B cell (primary cell): ENCODE measurements around the gene RNF207. TPM values are rescaled to one million over a fixed set of nuclear protein-coding genes. Genes with fewer than 3 reads are reported as not detected.
A peak's percentile ranks its signal among the peaks of the same experiment; 100 is the strongest.

ENCODE experiments used
- ATAC-seq: fragments of 200-7000 bp; cut with Tn5 transposase; one replicate; pipeline ENCODE4 v1.10.0; 2021; ENCODE audit warnings: low read depth, mild to moderate bottlenecking, moderate number of reproducible peaks, moderate library complexity
- CTCF ChIA-PET: fragments of 350-600 bp; sonication (Branson Sonifier 250); formaldehyde crosslinking; loops from one replicate; lab custom pipeline; 2021; ENCODE audit warnings: antibody characterized with exemption, inconsistent platforms; lab: Charles Lee
- POLR2A ChIA-PET: fragments of 350-600 bp; sonication (Branson Sonifier 250); formaldehyde crosslinking; loops from one replicate; lab custom pipeline; 2021; ENCODE audit warnings: antibody characterized with exemption; lab: Charles Lee
- DNase-seq: peaks from one replicate; pipeline ENCODE4 v3.0.0; 2013
- H2AFZ ChIP-seq: 2 replicates; pipeline ENCODE4 v1.6.1; 2012; ENCODE audit warnings: mild to moderate bottlenecking, low read depth, low read length; ENCODE audit not compliant: insufficient read depth, poor library complexity, severe bottlenecking
- H3K27ac ChIP-seq, 2 donors: 1 replicate in 1 of 2; 2 replicates in 1 of 2; pipeline ENCODE4 v1.5.1; 2012 to 2013; ENCODE audit warnings: low read length in 2 of 2, mild to moderate bottlenecking in 2 of 2, moderate library complexity in 1 of 2
- H3K27me3 ChIP-seq, 4 experiments: fragments of 200-600 bp in 1 of 4; sonication (generic) in 1 of 4; replicated peaks in 1 of 4; 1 replicate in 2 of 4; 2 replicates in 2 of 4; pipeline versions ENCODE4 v1.6.1 to v1.7.0; 2013 to 2016; ENCODE audit warnings: low read length in 3 of 4, mild to moderate bottlenecking in 2 of 4, mixed read lengths in 1 of 4, moderate library complexity in 1 of 4; ENCODE audit not compliant: insufficient read depth in 4 of 4, control insufficient read depth in 3 of 4; ENCODE audit errors: control extremely low read depth in 1 of 4
- H3K36me3 ChIP-seq, 2 experiments: replicated peaks in 1 of 2; 1 replicate in 1 of 2; 2 replicates in 1 of 2; pipeline versions ENCODE4 v1.6.1 to v1.7.1; 2013; ENCODE audit warnings: low read length in 1 of 2; ENCODE audit not compliant: insufficient read depth in 2 of 2, control insufficient read depth in 1 of 2; ENCODE audit errors: control extremely low read depth in 1 of 2, extremely low read depth in 1 of 2
- H3K4me1 ChIP-seq, 2 donors: fragments of 200-600 bp in 1 of 2; sonication (generic) in 1 of 2; 1 replicate in 1 of 2; 2 replicates in 1 of 2; pipeline versions ENCODE4 v1.5.1 to v1.6.1; 2013 to 2017; ENCODE audit warnings: low read length in 2 of 2; ENCODE audit not compliant: control insufficient read depth in 2 of 2, insufficient read depth in 2 of 2
- H3K4me2 ChIP-seq: replicated peaks from 2 replicates; pipeline ENCODE3; 2012; ENCODE audit warnings: mild to moderate bottlenecking, low read depth, low read length; ENCODE audit not compliant: poor library complexity, severe bottlenecking
- H3K4me3 ChIP-seq, 5 experiments: fragments of 200-600 bp in 1 of 5; sonication (generic) in 1 of 5; 1 replicate in 3 of 5; 2 replicates in 2 of 5; pipeline versions ENCODE4 v1.5.1 to v1.7.0; 2011 to 2016; ENCODE audit warnings: low read length in 4 of 5, mild to moderate bottlenecking in 4 of 5, low read depth in 2 of 5, control low read depth in 1 of 5, moderate library complexity in 1 of 5; ENCODE audit not compliant: insufficient read depth in 1 of 5; ENCODE audit errors: control extremely low read depth in 1 of 5, extremely low read depth in 1 of 5
- H3K79me2 ChIP-seq: fragments of 200-600 bp; sonication (generic); one replicate; pipeline ENCODE4 v1.6.0; 2016; ENCODE audit warnings: low read length; ENCODE audit not compliant: control insufficient read depth, insufficient read depth
- H3K9ac ChIP-seq: fragments of 200-600 bp; sonication (generic); 2 replicates; pipeline ENCODE4 v1.6.1; 2017; ENCODE audit warnings: mild to moderate bottlenecking, low read length, moderate library complexity
- H3K9me3 ChIP-seq, 3 donors: one replicate each; pipeline versions ENCODE4 v1.6.1 to v1.7.1; 2013; ENCODE audit warnings: low read length in 2 of 3; ENCODE audit not compliant: control insufficient read depth in 2 of 3, insufficient read depth in 1 of 3; ENCODE audit errors: control extremely low read depth in 1 of 3
- H4K20me1 ChIP-seq: 2 replicates; pipeline ENCODE4 v1.6.0; 2012; ENCODE audit warnings: mild to moderate bottlenecking, low read length; ENCODE audit not compliant: insufficient read depth, control insufficient read depth, poor library complexity, severe bottlenecking
- H3K27ac Mint-ChIP-seq: one replicate; pipeline ENCODE4 v1.8.0; 2021; ENCODE audit warnings: mixed read lengths
- H3K27me3 Mint-ChIP-seq: one replicate; pipeline ENCODE4 v1.8.0; 2021; ENCODE audit warnings: mixed read lengths
- H3K4me1 Mint-ChIP-seq: one replicate; pipeline ENCODE4 v1.8.0; 2021; ENCODE audit warnings: mixed read lengths
- H3K4me3 Mint-ChIP-seq: one replicate; pipeline ENCODE4 v1.8.0; 2021; ENCODE audit warnings: mixed read lengths
- H3K9me3 Mint-ChIP-seq: one replicate; pipeline ENCODE4 v1.8.0; 2022; ENCODE audit warnings: mixed read lengths; ENCODE audit not compliant: insufficient read depth
- CTCF ChIP-seq: fragments of 200-600 bp; IDR thresholded peaks from one replicate; pipeline ENCODE4 v1.8.0; 2022; ENCODE audit warnings: antibody characterized with exemption, mild to moderate bottlenecking
- EZH2 ChIP-seq: IDR thresholded peaks from 2 replicates; pipeline ENCODE4 v1.6.1; 2012; ENCODE audit warnings: borderline replicate concordance, low read depth, mild to moderate bottlenecking, moderate library complexity, low read length; ENCODE audit not compliant: insufficient read depth, poor library complexity, severe bottlenecking
- WGBS: methylation state at CpG from one replicate; pipeline ENCODE4 v1.1.5; 2013; ENCODE audit warnings: missing lambda C conversion rate; ENCODE audit not compliant: insufficient coverage; 5-methylcytosine and 5-hydroxymethylcytosine counted together
- intact Hi-C: fragments of 100-400 bp; cut with micrococcal nuclease; formaldehyde crosslinking; loops from one replicate; pipeline ENCODE4 v1.10.0; 2022
- polyA plus RNA-seq: library from polyadenylated mRNA; depleted of rRNA; stranded (reverse); fragments of >200 nt; gene quantifications from 2 replicates; pipeline ENCODE4 v1.2.3, GENCODE V29; 2012
- total RNA-seq, 2 donors: library from RNA; stranded (reverse); fragments of 120-200 nt in 1 of 2; gene quantifications; 1 replicate in 1 of 2; 2 replicates in 1 of 2; pipeline versions ENCODE4 v1.2.3 to v1.2.4, GENCODE V29; 2013 to 2022

Gene RNF207
- total and polyA plus RNA-seq, 2 donors (not counting 1 experiment from before 2014, with no cell fraction given), result 1.5 to 6.8 TPM

- H3K27ac Mint-ChIP-seq, result no peak overlapping the region
- Histone ChIP-seq H4K20me1 (no peaks in the 10 kb centered on the region), H3K9ac (no peak overlapping the region), H3K79me2 (no peaks in the 10 kb centered on the region), H3K4me2 (peak overlapping the region; percentile 66), H3K27ac (no peak overlapping the region), H3K27me3 (peaks cover 0 to 47% (median 17%) of the 10 kb centered on the region in 4 experiments), H2AFZ (no peak overlapping the region), H3K9me3 (peaks cover 0 to 4% (median 0%) of the 10 kb centered on the region in 3 donors), H3K36me3 (no peaks in the 10 kb centered on the region), H3K4me3 (no peak overlapping the region), H3K4me1 (peaks cover 18% of the 10 kb centered on the region in 2 donors)
- TF ChIP-seq CTCF (no peak), EZH2 (no peak)
- ATAC-seq (no peak), DNase-seq (no peak)
- H3K4me1 Mint-ChIP-seq, result peaks cover 21% of the 10 kb centered on the region
- peaks cover 34% of the 10 kb centered on the region for H3K27me3 Mint-ChIP-seq
- H3K9me3 Mint-ChIP-seq, result no peaks in the 10 kb centered on the region
- ChIA-PET CTCF (no interaction called here), POLR2A (no interaction called here)
- intact Hi-C loops, result no loop called here
- H3K4me3 Mint-ChIP-seq, result no peak overlapping the region
- 2% methylated on average over 68 of the region's 92 CpGs for WGBS
Measured at GRCh38 chr1:6179564-6180175, 26.2 kb upstream of the RNF207 start.

GRCh38 chr1:6180268-6180706, 25.6 kb upstream of the RNF207 start, which contains the start of gene CHD5:
CHD5 (minus strand) TSS chr1:6180321; CDS start chr1:6180023, 298 bp downstream.
- WGBS, result 3% methylated on average over 57 of the region's 57 CpGs
- Mint-ChIP-seq H3K27ac (no peak within 1 kb of the TSS), H3K4me1 (peaks cover 21% of the 10 kb centered on the region), H3K9me3 (no peaks in the 10 kb centered on the region), H3K4me3 (peak within 1 kb of the TSS; percentile 74), H3K27me3 (peaks cover 34% of the 10 kb centered on the region)
- Histone ChIP-seq H2AFZ (peak within 1 kb of the TSS; percentile 16), H4K20me1 (no peaks in the 10 kb centered on the region), H3K4me3 (no peak within 1 kb of the TSS), H3K27me3 (peaks cover 0 to 47% (median 15%) of the 10 kb centered on the region in 4 experiments), H3K27ac (no peak within 1 kb of the TSS), H3K4me2 (peak within 1 kb of the TSS; percentile 66), H3K9me3 (peaks cover 0 to 4% (median 0%) of the 10 kb centered on the region in 3 donors), H3K79me2 (no peaks in the 10 kb centered on the region), H3K9ac (no peak within 1 kb of the TSS), H3K4me1 (peaks cover 18% of the 10 kb centered on the region in 2 donors), H3K36me3 (peaks cover 0 to 2% of the 10 kb centered on the region in 2 experiments)
- POLR2A ChIA-PET, result no interaction called here
- DNase-seq, result peak; percentile 40
- intact Hi-C loops, result no loop called here
- peak; percentile 17 for ATAC-seq
- CTCF ChIA-PET, result no interaction called here
- TF ChIP-seq CTCF (no peak), EZH2 (no peak)
